ENCODE results near the gene SOX18. TPM values are rescaled to one million over a fixed set of nuclear protein-coding genes. Genes with fewer than 3 reads are reported as not detected.

SOX18 gene
- total RNA-seq (2022) (0.16 and 0.22 TPM in 2 replicates), Bru-seq, nascent RNA (not detected), BruChase-seq, experiment 1, labeled RNA remaining after a 6-hour chase (not detected), BruChase-seq, experiment 2, labeled RNA remaining after a 2-hour chase (percentile 22 among the genes with signal in this experiment)
- long read RNA-seq, partial matches to known transcripts = 0 of 1 reads
- long read RNA-seq, other reads (novel, unspliced or antisense) = 0 of 1 reads

- ChIA-PET CTCF (interaction anchor here (0.9 to 13.7 kb wide), 2 partner anchors 8 to 9 kb away, joined by 4 to 284 read pairs; partner anchors contain the start of gene C20orf204), POLR2A (interaction anchor here (0.6 to 3.0 kb wide), 3 partner anchors 11 to 15 kb away, joined by 4 to 11 read pairs (median 5); partner anchors contain the start of gene TCEA2)
- no peaks in the 10 kb centered on the region for H3K9me3 Mint-ChIP-seq (ENCODE audit: unreplicated experiment)
- no peak for DNase-seq (ENCODE audit: unreplicated experiment)
- TF ChIP-seq CTCF (IDR thresholded peaks at IDR 0.05; ENCODE audit: unreplicated experiment) = no peak
- intact Hi-C loops (cut with micrococcal nuclease) = no loop called here
- H3K4me3 Mint-ChIP-seq (ENCODE audit: unreplicated experiment) = peak within 1 kb of the TSS; percentile 10
- no peak within 1 kb of the TSS for H3K27ac Mint-ChIP-seq (ENCODE audit: low read depth, unreplicated experiment)
- H3K27me3 Mint-ChIP-seq (ENCODE audit: insufficient read depth, unreplicated experiment) = no peaks in the 10 kb centered on the region
- peaks cover 17% of the 10 kb centered on the region for H3K4me1 Mint-ChIP-seq (ENCODE audit: insufficient read depth, unreplicated experiment)
- no peaks in the 10 kb centered on the region for H3K36me3 Mint-ChIP-seq (ENCODE audit: insufficient read depth, unreplicated experiment)
- no TSS peak for BruUV-seq (replicated peaks)
These were observed at the start of gene SOX18 for GRCh38 chr20:64049060-64049877. Gene SOX18 (minus strand): TSS chr20:64049639. CDS start chr20:64049516, 123 bp downstream.

GRCh38 chr20:64098471-64099013 lies 49.1 kb upstream of the SOX18 start:
- H3K27me3 Mint-ChIP-seq (ENCODE audit: insufficient read depth, unreplicated experiment) = peaks cover 27% of the 10 kb centered on the region
- no peak for DNase-seq (ENCODE audit: unreplicated experiment)
- CTCF ChIA-PET = interaction anchor here (0.7 to 2.1 kb wide), 2 partner anchors 13 to 21 kb away, joined by 5 read pairs; no protein-coding TSS in a partner anchor
- intact Hi-C loops (cut with micrococcal nuclease) = no loop called here
- H3K4me1 Mint-ChIP-seq (ENCODE audit: insufficient read depth, unreplicated experiment) = no peaks in the 10 kb centered on the region
- H3K27ac Mint-ChIP-seq (ENCODE audit: low read depth, unreplicated experiment) = no peak overlapping the region
- no peaks in the 10 kb centered on the region for H3K36me3 Mint-ChIP-seq (ENCODE audit: insufficient read depth, unreplicated experiment)
- POLR2A ChIA-PET = no interaction called here
- peaks cover 8% of the 10 kb centered on the region for H3K9me3 Mint-ChIP-seq (ENCODE audit: unreplicated experiment)
- TF ChIP-seq CTCF (IDR thresholded peaks at IDR 0.05; ENCODE audit: unreplicated experiment) = no peak
- no TSS peak for BruUV-seq (replicated peaks)
- H3K4me3 Mint-ChIP-seq (ENCODE audit: unreplicated experiment) = no peak overlapping the region

- Mint-ChIP-seq H3K36me3 (ENCODE audit: insufficient read depth, unreplicated experiment) (no peaks in the 10 kb centered on the region), H3K27me3 (ENCODE audit: insufficient read depth, unreplicated experiment) (peaks cover 10% of the 10 kb centered on the region), H3K4me3 (ENCODE audit: unreplicated experiment) (no peak overlapping the region), H3K4me1 (ENCODE audit: insufficient read depth, unreplicated experiment) (no peaks in the 10 kb centered on the region), H3K27ac (ENCODE audit: low read depth, unreplicated experiment) (no peak overlapping the region), H3K9me3 (ENCODE audit: unreplicated experiment) (peaks cover 8% of the 10 kb centered on the region)
- no TSS peak for BruUV-seq (replicated peaks)
- CTCF ChIA-PET = interaction anchor here (0.6 to 1.5 kb wide), 4 partner anchors 13 to 58 kb away, joined by 3 to 7 read pairs (median 4); partner anchors contain the start of gene LKAAEAR1
- intact Hi-C loops (cut with micrococcal nuclease) = no loop called here
- POLR2A ChIA-PET = no interaction called here
- DNase-seq (ENCODE audit: unreplicated experiment) = no peak
- no peak for TF ChIP-seq CTCF (IDR thresholded peaks at IDR 0.05; ENCODE audit: unreplicated experiment)
These were observed 47.1 kb upstream of the SOX18 start for GRCh38 chr20:64096535-64096934.

GRCh38 chr20:64095927-64096326 lies 46.5 kb upstream of the SOX18 start:
- CTCF ChIA-PET = interaction anchor here (0.6 to 1.5 kb wide), 4 partner anchors 12 to 57 kb away, joined by 3 to 7 read pairs (median 4); partner anchors contain the start of gene LKAAEAR1

More at GRCh38 chr20:64095927-64096326, 46.5 kb upstream of the SOX18 start:
- Mint-ChIP-seq H3K36me3 (ENCODE audit: insufficient read depth, unreplicated experiment) (no peaks in the 10 kb centered on the region), H3K4me1 (ENCODE audit: insufficient read depth, unreplicated experiment) (no peaks in the 10 kb centered on the region), H3K9me3 (ENCODE audit: unreplicated experiment) (peaks cover 8% of the 10 kb centered on the region), H3K4me3 (ENCODE audit: unreplicated experiment) (no peak overlapping the region), H3K27ac (ENCODE audit: low read depth, unreplicated experiment) (no peak overlapping the region), H3K27me3 (ENCODE audit: insufficient read depth, unreplicated experiment) (peaks cover 4% of the 10 kb centered on the region)
- TF ChIP-seq CTCF (IDR thresholded peaks at IDR 0.05; ENCODE audit: unreplicated experiment) = no peak
- no peak for DNase-seq (ENCODE audit: unreplicated experiment)
- no TSS peak for BruUV-seq (replicated peaks)
- POLR2A ChIA-PET = no interaction called here
- intact Hi-C loops (cut with micrococcal nuclease) = no loop called here

Measured in MCF 10A (cell line).